H9 (cell line): ENCODE data around the gene MRPS21. TPM values are rescaled to one million over a fixed set of nuclear protein-coding genes. Genes with fewer than 3 reads are reported as not detected.

Experiments
- DNase-seq: peaks from one replicate; pipeline ENCODE4 v3.0.0-alpha.2; 2017
- H2AFZ ChIP-seq: one replicate; pipeline ENCODE4 v1.6.1; 2013; ENCODE audit warnings: mild to moderate bottlenecking, low read length, control low read depth, moderate library complexity
- H2AK5ac ChIP-seq: 2 replicates; pipeline ENCODE4 v1.6.1; 2013; ENCODE audit warnings: low read length, control low read depth, mixed read lengths; ENCODE audit not compliant: insufficient read length
- H2BK120ac ChIP-seq: one replicate; pipeline ENCODE4 v1.6.1; 2013; ENCODE audit warnings: low read depth, mild to moderate bottlenecking, low read length, control low read depth, inconsistent platforms; ENCODE audit not compliant: poor library complexity, severe bottlenecking
- H2BK12ac ChIP-seq: 2 replicates; pipeline ENCODE4 v1.6.1; 2013; ENCODE audit warnings: low read length, control low read depth, mixed read lengths, low read depth; ENCODE audit not compliant: insufficient read length
- H2BK15ac ChIP-seq: 2 replicates; pipeline ENCODE4 v1.6.1; 2013; ENCODE audit warnings: low read depth, low read length, control low read depth
- H2BK20ac ChIP-seq: one replicate; pipeline ENCODE4 v1.6.1; 2013; ENCODE audit warnings: low read depth, mild to moderate bottlenecking, low read length, control low read depth, inconsistent platforms; ENCODE audit not compliant: poor library complexity, severe bottlenecking
- H2BK5ac ChIP-seq: 2 replicates; pipeline ENCODE4 v1.6.1; 2013; ENCODE audit warnings: low read length, control low read depth, mixed read lengths; ENCODE audit not compliant: insufficient read length
- H3K14ac ChIP-seq: 2 replicates; pipeline ENCODE4 v1.6.1; 2013; ENCODE audit warnings: low read length, control low read depth; ENCODE audit not compliant: insufficient read depth
- H3K18ac ChIP-seq: 2 replicates; pipeline ENCODE4 v1.6.1; 2013; ENCODE audit warnings: low read depth, mild to moderate bottlenecking, mixed read lengths, low read length, control low read depth; ENCODE audit not compliant: insufficient read length
- H3K23ac ChIP-seq: 2 replicates; pipeline ENCODE4 v1.6.1; 2013; ENCODE audit warnings: low read length, control low read depth, mixed read lengths, low read depth; ENCODE audit not compliant: insufficient read length
- H3K23me2 ChIP-seq: 2 replicates; pipeline ENCODE4 v1.6.1; 2013; ENCODE audit warnings: low read depth, mild to moderate bottlenecking, mixed read lengths, low read length, control low read depth; ENCODE audit not compliant: insufficient read length, poor library complexity, severe bottlenecking
- H3K27ac ChIP-seq: 2 replicates; pipeline ENCODE4 v1.5.1; 2013; ENCODE audit warnings: low read length, control low read depth, mixed read lengths, low read depth; ENCODE audit not compliant: insufficient read length
- H3K27me3 ChIP-seq: 2 replicates; pipeline ENCODE4 v1.6.1; 2013; ENCODE audit warnings: low read length, control low read depth, inconsistent platforms; ENCODE audit not compliant: insufficient read depth
- H3K4ac ChIP-seq: 2 replicates; pipeline ENCODE4 v1.6.1; 2013; ENCODE audit warnings: low read depth, mild to moderate bottlenecking, control low read depth, inconsistent platforms, low read length, moderate library complexity
- H3K4me1 ChIP-seq: 2 replicates; pipeline ENCODE4 v1.6.1; 2013; ENCODE audit warnings: low read length, control low read depth, inconsistent platforms; ENCODE audit not compliant: insufficient read depth
- H3K4me2 ChIP-seq: 2 replicates; pipeline ENCODE4 v1.6.1; 2013; ENCODE audit warnings: low read length, control low read depth, mixed read lengths; ENCODE audit not compliant: insufficient read length, insufficient read depth
- H3K56ac ChIP-seq: 2 replicates; pipeline ENCODE4 v1.6.1; 2013; ENCODE audit warnings: low read depth, mild to moderate bottlenecking, mixed read lengths, low read length, control low read depth; ENCODE audit not compliant: insufficient read length
- H3K79me1 ChIP-seq: 2 replicates; pipeline ENCODE4 v1.6.1; 2013; ENCODE audit warnings: low read depth, mild to moderate bottlenecking, moderate library complexity, low read length, control low read depth, inconsistent platforms; ENCODE audit not compliant: insufficient read depth, poor library complexity, severe bottlenecking
- H3K79me2 ChIP-seq: 2 replicates; pipeline ENCODE4 v1.6.1; 2013; ENCODE audit warnings: low read length, control low read depth, inconsistent platforms; ENCODE audit not compliant: insufficient read depth
- H3K9ac ChIP-seq: 2 replicates; pipeline ENCODE4 v1.6.1; 2013; ENCODE audit warnings: low read length, control low read depth, mixed read lengths; ENCODE audit not compliant: insufficient read length; ENCODE audit errors: extremely low read depth
- H3K9me3 ChIP-seq: one replicate; pipeline ENCODE4 v1.6.1; 2013; ENCODE audit warnings: low read depth, low read length, inconsistent platforms; ENCODE audit not compliant: control insufficient read depth
- H3T11ph ChIP-seq: one replicate; pipeline ENCODE4 v1.6.1; 2013; ENCODE audit warnings: mild to moderate bottlenecking, low read length, control low read depth, inconsistent platforms
- H4K20me1 ChIP-seq: one replicate; pipeline ENCODE4 v1.6.1; 2013; ENCODE audit not compliant: control insufficient read depth, insufficient read length, insufficient read depth
- H4K5ac ChIP-seq: 2 replicates; pipeline ENCODE4 v1.6.1; 2013; ENCODE audit warnings: low read depth, mild to moderate bottlenecking, mixed read lengths, low read length, control low read depth; ENCODE audit not compliant: insufficient read length
- H4K8ac ChIP-seq: replicated peaks from 2 replicates; pipeline ENCODE4 v1.6.1; 2013; ENCODE audit warnings: low read length, control low read depth, mixed read lengths, low read depth; ENCODE audit not compliant: insufficient read length
- H4K91ac ChIP-seq: 2 replicates; pipeline ENCODE4 v1.6.1; 2013; ENCODE audit warnings: low read depth, mild to moderate bottlenecking, moderate library complexity, mixed read lengths, low read length, control low read depth; ENCODE audit not compliant: insufficient read length
- H3K27ac Mint-ChIP-seq, 3 experiments: 2 replicates in 2 of 3; 3 replicates in 1 of 3; pipeline ENCODE4 v1.8.0; 2020 to 2021; ENCODE audit warnings: mixed read lengths in 3 of 3, mild to moderate bottlenecking in 1 of 3, moderate library complexity in 1 of 3
- H3K27me3 Mint-ChIP-seq: 2 replicates; pipeline ENCODE4 v1.8.0; 2021; ENCODE audit warnings: low read depth, mild to moderate bottlenecking, moderate library complexity, mixed read lengths
- H3K36me3 Mint-ChIP-seq, 3 experiments: 2 replicates in 2 of 3; 3 replicates in 1 of 3; pipeline ENCODE4 v1.8.0; 2020 to 2021; ENCODE audit warnings: low read depth in 3 of 3, mixed read lengths in 3 of 3; ENCODE audit not compliant: insufficient read depth in 1 of 3
- H3K4me1 Mint-ChIP-seq, 2 experiments: 2 replicates each; pipeline ENCODE4 v1.8.0; 2020; ENCODE audit warnings: mixed read lengths in 2 of 2
- H3K4me3 Mint-ChIP-seq, 2 experiments: 2 replicates in 1 of 2; 3 replicates in 1 of 2; pipeline ENCODE4 v1.8.0; 2020 to 2021; ENCODE audit warnings: mild to moderate bottlenecking in 2 of 2, mixed read lengths in 2 of 2, moderate library complexity in 1 of 2
- H3K9me3 Mint-ChIP-seq, 2 experiments: 2 replicates in 1 of 2; 3 replicates in 1 of 2; pipeline ENCODE4 v1.8.0; 2020; ENCODE audit warnings: mild to moderate bottlenecking in 2 of 2, mixed read lengths in 2 of 2, moderate library complexity in 1 of 2
- CTCF ChIP-seq: fragments of 200-600 bp; sonication (generic); conservative IDR thresholded peaks from 3 replicates; pipeline ENCODE4 v1.8.0; 2021; ENCODE audit warnings: antibody characterized with exemption, mild to moderate bottlenecking
- WGBS: extraction: QIAGEN DNeasy Blood & Tissue Kit; methylation state at CpG from one replicate; pipeline ENCODE4 v1.1.7; 2013; ENCODE audit warnings: missing lambda C conversion rate, low lambda C conversion rate, mixed read lengths; ENCODE audit not compliant: insufficient read length; ENCODE audit errors: extremely low coverage; 5-methylcytosine and 5-hydroxymethylcytosine counted together
- total RNA-seq: library from RNA; stranded (reverse); gene quantifications from 2 replicates; pipeline ENCODE4 v1.2.1, GENCODE V29; 2021

The MRPS21 gene
- total RNA-seq, 1 experiment from 2014 or later, result 113 TPM

- Histone ChIP-seq H3K9me3 (no peaks in the 10 kb centered on the region), H4K8ac (no peak overlapping the region), H3K79me2 (no peaks in the 10 kb centered on the region), H3K4me1 (peaks cover 7% of the 10 kb centered on the region; the same call in 1 of the 2 replicates), H3K23me2 (no peaks in the 10 kb centered on the region), H2BK20ac (no peak overlapping the region), H3K4ac (no peak overlapping the region), H2BK12ac (peak overlapping the region; percentile 29), H2AK5ac (no peak overlapping the region), H4K20me1 (peaks cover 3% of the 10 kb centered on the region), H3K9ac (no peak overlapping the region), H3K27ac (peak overlapping the region; percentile 77), H4K5ac (no peak overlapping the region), H3K27me3 (no peaks in the 10 kb centered on the region), H3T11ph (no peak overlapping the region), H3K14ac (0 out of 2 replicates have a peak overlapping the region, but pooled peaks have one; percentile 6), H2BK15ac (no peak overlapping the region; the same call in 1 of the 2 replicates), H3K23ac (no peak overlapping the region), H2AFZ (no peak overlapping the region), H3K56ac (no peak overlapping the region), H3K18ac (peak overlapping the region; percentile 21), H2BK5ac (peak overlapping the region; percentile 48), H3K79me1 (no peaks in the 10 kb centered on the region), H2BK120ac (no peak overlapping the region), H4K91ac (no peak overlapping the region), H3K4me2 (peak overlapping the region; percentile 47)
- Mint-ChIP-seq H3K9me3 (no peaks in the 10 kb centered on the region), H3K27ac (peak overlapping the region; percentile 11 to 96 (median 92); a peak in 6 of 7 replicates), H3K36me3 (peaks cover 51 to 92% (median 72%) of the 10 kb centered on the region in 3 experiments), H3K4me1 (peaks cover 25 to 30% of the 10 kb centered on the region in 2 experiments), H3K4me3 (peak overlapping the region in 1 of 2 experiments; percentile 28; a peak in 3 of 5 replicates), H3K27me3 (no peaks in the 10 kb centered on the region)
- DNase-seq, result peak; percentile 62
- no peak for TF ChIP-seq CTCF
- WGBS, result no CpG with 5 or more reads among the region's 6 CpGs
Observed at GRCh38 chr1:150302338-150302737, 8.7 kb downstream of the MRPS21 start.
